ENCODE measurements around the gene PRKG1.

DNA sequence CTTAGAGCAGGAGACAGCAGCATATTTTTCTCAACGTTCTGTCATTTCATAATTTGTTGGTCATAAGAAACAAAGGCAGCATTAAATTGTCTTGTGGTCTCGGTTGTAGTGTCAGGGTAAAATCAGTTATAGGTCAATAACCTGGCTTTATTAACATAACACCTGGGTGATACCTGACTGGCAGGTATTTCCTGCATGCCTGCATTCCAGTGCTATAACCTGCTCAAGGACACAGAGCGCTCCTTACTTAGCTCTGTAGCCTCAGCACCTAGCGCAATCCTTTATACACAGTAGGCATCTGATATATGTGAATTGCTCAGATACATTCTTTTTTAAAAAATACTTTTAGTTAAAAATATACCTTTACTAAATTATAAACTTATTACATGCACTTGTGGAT is 38.9 kb upstream of the PRKG1 start:
- TF ChIP-seq, protein P1, sequence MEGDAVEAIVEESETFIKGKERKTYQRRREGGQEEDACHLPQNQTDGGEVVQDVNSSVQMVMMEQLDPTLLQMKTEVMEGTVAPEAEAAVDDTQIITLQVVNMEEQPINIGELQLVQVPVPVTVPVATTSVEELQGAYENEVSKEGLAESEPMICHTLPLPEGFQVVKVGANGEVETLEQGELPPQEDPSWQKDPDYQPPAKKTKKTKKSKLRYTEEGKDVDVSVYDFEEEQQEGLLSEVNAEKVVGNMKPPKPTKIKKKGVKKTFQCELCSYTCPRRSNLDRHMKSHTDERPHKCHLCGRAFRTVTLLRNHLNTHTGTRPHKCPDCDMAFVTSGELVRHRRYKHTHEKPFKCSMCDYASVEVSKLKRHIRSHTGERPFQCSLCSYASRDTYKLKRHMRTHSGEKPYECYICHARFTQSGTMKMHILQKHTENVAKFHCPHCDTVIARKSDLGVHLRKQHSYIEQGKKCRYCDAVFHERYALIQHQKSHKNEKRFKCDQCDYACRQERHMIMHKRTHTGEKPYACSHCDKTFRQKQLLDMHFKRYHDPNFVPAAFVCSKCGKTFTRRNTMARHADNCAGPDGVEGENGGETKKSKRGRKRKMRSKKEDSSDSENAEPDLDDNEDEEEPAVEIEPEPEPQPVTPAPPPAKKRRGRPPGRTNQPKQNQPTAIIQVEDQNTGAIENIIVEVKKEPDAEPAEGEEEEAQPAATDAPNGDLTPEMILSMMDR (IDR thresholded peaks at IDR 0.05) = no peak
- no peak for TF ChIP-seq POLR2AphosphoS5 (IDR thresholded peaks at IDR 0.05)
